ENCODE data around the gene NEIL3.
A peak's percentile ranks its signal among the peaks of the same experiment; 100 is the strongest.

NEIL3 gene

GRCh38 chr4:177371461-177371860 is 61.8 kb downstream of the NEIL3 start:
- DNase-seq = no peak

- DNase-seq = no peak
These were observed 65.3 kb downstream of the NEIL3 start for GRCh38 chr4:177374966-177375365.

- DNase-seq = no peak
These were observed 65.7 kb downstream of the NEIL3 start for GRCh38 chr4:177375372-177375771.

- DNase-seq = no peak
These were observed 66.3 kb downstream of the NEIL3 start for GRCh38 chr4:177376024-177376423.

- DNase-seq = no peak
These were observed 71.1 kb downstream of the NEIL3 start for GRCh38 chr4:177380730-177381287.

GRCh38 chr4:177381762-177382310 is 72.2 kb downstream of the NEIL3 start:
- DNase-seq = no peak

GRCh38 chr4:177384856-177385397 is 75.3 kb downstream of the NEIL3 start:
- DNase-seq = no peak

- DNase-seq = no peak
These were observed 76.1 kb downstream of the NEIL3 start for GRCh38 chr4:177385576-177386277.

- DNase-seq = no peak
These were observed 76.7 kb downstream of the NEIL3 start for GRCh38 chr4:177386278-177386815.

- DNase-seq = no peak
These were observed 81.6 kb downstream of the NEIL3 start for GRCh38 chr4:177391287-177391686.

GRCh38 chr4:177391953-177392352 is 82.3 kb downstream of the NEIL3 start:
- no peak for DNase-seq

GRCh38 chr4:177393236-177393635 is 83.6 kb downstream of the NEIL3 start:
- no peak for DNase-seq

GRCh38 chr4:177396352-177396751 is 86.7 kb downstream of the NEIL3 start:
- DNase-seq = no peak

- no peak for DNase-seq
These were observed 90.4 kb downstream of the NEIL3 start for GRCh38 chr4:177400030-177400429.

- no peak for DNase-seq
These were observed 92.1 kb downstream of the NEIL3 start for GRCh38 chr4:177401658-177402273.

- DNase-seq = no peak
These were observed 94.1 kb downstream of the NEIL3 start for GRCh38 chr4:177403746-177404145.

- DNase-seq = no peak
These were observed 94.7 kb downstream of the NEIL3 start for GRCh38 chr4:177404342-177404741.

GRCh38 chr4:177404986-177405385 is 95.3 kb downstream of the NEIL3 start:
- DNase-seq = no peak

GRCh38 chr4:177405508-177405907 is 95.8 kb downstream of the NEIL3 start:
- DNase-seq = no peak

GRCh38 chr4:177408023-177408422 is 98.3 kb downstream of the NEIL3 start:
- DNase-seq = peak; percentile 41

GRCh38 chr4:177410566-177410965 is 100.9 kb downstream of the NEIL3 start:
- DNase-seq = peak; percentile 13

- no peak for DNase-seq
These were observed 102.3 kb downstream of the NEIL3 start for GRCh38 chr4:177411996-177412395.
